GM13976 (cell line): ENCODE measurements around the gene NNT.
"Not testable (repeated sequence)": the region's sequence is repeated elsewhere in the genome, so short reads cannot be mapped to it uniquely, and the experiment has no call there.

ENCODE experiments used
- DNase-seq: peaks from one replicate; pipeline ENCODE4 v3.0.0; 2012; ENCODE audit warnings: low spot score
- CTCF ChIP-seq: IDR thresholded peaks from 2 replicates; pipeline ENCODE4 v1.5.1; 2012; ENCODE audit warnings: borderline replicate concordance, mild to moderate bottlenecking; ENCODE audit not compliant: insufficient read depth; ENCODE audit errors: extremely low read depth, missing control alignments, control extremely low read depth
- in situ Hi-C: fragments of 300-500 bp; cut with MboI; formaldehyde crosslinking; loops from one replicate; pipeline ENCODE4 v1.12.0; 2022; ENCODE audit warnings: low sequenced_read_pairs, mixed read lengths, inconsistent platforms; ENCODE audit not compliant: unreplicated experiment

NNT gene

DNA sequence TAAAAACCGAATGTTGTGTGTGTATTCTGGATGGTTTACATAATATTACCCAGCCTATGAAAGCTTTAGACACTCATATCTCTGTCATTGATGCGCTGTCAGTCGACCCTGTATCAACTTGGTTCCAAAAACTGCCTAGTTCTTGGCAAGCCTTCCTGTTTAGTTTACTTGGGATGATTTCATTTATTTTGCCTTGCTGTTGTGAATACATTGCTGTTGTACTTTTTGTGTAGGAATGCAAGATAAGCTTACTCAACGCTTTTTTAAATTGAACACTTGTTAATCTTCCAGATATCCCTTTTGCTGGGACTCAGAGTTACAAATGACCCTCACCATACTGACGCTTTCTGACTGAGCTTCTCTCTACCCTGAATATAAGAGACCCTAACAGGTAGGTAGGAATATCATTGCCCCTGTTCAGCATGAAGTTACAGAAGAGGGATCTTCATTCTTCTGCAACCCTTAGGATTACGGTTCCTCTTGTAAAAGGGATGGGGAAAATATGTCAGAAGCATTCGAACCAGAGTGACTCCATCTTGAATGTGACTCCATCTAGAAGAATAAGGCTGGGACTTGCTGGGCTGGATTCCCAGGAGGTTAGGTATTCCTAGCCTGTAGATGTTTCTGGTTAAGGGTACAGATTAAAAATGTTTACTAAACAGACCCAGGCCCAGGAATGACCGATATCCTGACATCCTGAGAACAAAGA is 32.4 kb upstream of the NNT start:
- DNase-seq = no peak
- in situ Hi-C loops = no loop called here
- TF ChIP-seq CTCF = no peak

DNA sequence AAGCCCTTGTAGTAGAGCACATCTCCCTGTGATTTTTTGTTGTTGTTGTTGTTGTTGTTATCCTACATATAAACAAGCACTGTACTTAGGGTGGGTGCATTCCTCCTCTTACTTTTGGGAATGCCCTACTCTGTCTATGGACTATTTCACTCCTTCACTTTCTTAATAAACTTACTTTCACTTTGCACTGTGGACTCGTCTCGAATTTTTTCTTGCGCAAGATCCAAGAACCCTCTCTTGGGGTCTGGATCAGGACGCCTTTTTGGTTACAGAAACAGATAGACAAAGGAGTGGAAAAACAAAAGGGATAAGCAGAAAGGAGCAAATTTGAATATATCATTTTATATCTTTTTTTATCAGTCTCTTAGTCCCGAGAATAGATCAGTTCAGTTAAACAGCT is 31.7 kb upstream of the NNT start:
- no peak for TF ChIP-seq CTCF
- DNase-seq = no peak
- in situ Hi-C loops = no loop called here

DNA sequence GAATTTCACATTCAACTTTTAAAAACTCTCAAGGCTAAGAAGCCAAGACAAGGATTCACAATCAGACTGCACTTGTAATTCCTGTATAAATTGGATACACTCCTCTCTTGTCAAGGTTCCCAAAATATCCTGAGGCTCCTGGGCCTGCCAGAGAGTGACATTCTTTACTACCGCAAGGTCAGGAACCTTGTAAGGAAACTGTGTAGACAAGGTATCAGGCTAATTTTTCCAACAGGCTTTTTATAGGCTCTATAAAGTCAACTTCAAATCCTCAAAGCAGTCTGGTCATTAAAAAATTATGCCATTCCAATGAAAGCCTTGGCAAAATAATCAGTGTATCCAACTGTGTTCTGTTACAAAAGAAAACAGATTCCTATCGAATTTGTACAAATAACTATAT is 30.6 kb upstream of the NNT start:
- in situ Hi-C loops = no loop called here
- TF ChIP-seq CTCF = no peak
- no peak for DNase-seq

- in situ Hi-C loops = no loop called here
- no peak for DNase-seq
- TF ChIP-seq CTCF = no peak
Measured at GRCh38 chr5:43573058-43573457, 29.9 kb upstream of the NNT start.

GRCh38 chr5:43580402-43581210 is 22.4 kb upstream of the NNT start:
- DNase-seq, in situ Hi-C loops: not testable (repeated sequence)

DNA sequence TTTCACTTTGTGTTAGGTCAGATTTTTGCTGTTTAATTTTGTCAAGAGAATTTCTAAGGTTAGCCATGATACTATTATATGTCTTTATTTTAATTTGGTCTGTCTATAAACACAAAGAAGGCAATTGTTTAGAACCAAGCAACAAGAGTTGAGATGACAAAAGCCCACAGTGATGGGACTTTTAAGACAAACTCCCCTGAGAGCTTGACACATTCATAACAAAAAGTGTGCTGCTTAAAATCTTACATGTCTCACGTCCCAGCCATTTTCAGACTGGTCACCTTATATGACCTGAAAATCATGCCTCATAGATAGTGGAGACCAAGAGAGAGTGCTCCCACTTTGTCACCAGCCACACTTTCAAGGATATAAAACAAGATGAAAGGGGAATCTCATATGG is 21.6 kb upstream of the NNT start:
- TF ChIP-seq CTCF = no peak
- no peak for DNase-seq
- in situ Hi-C loops = no loop called here
